ENCODE results near the gene CUTA. TPM values are rescaled to one million over a fixed set of nuclear protein-coding genes. Genes with fewer than 3 reads are reported as not detected.

The CUTA gene
- total RNA-seq, 2 donors from 2014 or later = 198 to 219 TPM

GRCh38 chr6:33443619-33444504 lies 26.0 kb upstream of the CUTA start:
- H3K36me3 ChIP-seq (ENCODE audit: control insufficient read depth, insufficient read depth, low read length) = peaks cover 70% of the 10 kb centered on the region
- no peaks in the 10 kb centered on the region for H3K4me1 Mint-ChIP-seq
- no peaks in the 10 kb centered on the region for H3K27me3 Mint-ChIP-seq (ENCODE audit: insufficient read depth)
- 95 to 100% methylated on average over 6 to 18 of the region's 18 CpGs for WGBS, 2 experiments (ENCODE audit: insufficient coverage in 1 of 2, insufficient read length in 1 of 2)
- no peak overlapping the region for H3K27ac ChIP-seq (ENCODE audit: low read depth, low read length)
- H3K27ac Mint-ChIP-seq = no peak overlapping the region
- H3K4me3 Mint-ChIP-seq = no peak overlapping the region
- no peak for TF ChIP-seq CTCF (conservative IDR thresholded peaks at IDR 0.05)
- H3K9ac ChIP-seq (ENCODE audit: extremely low read depth, low read length, poor library complexity, severe bottlenecking) = no peak overlapping the region
- no peaks in the 10 kb centered on the region for H3K9me3 Mint-ChIP-seq
- no peak overlapping the region for H3K4me3 ChIP-seq (ENCODE audit: low read length)
- DNase-seq = no peak
- H3K27me3 ChIP-seq (ENCODE audit: control insufficient read depth, insufficient read depth, low read length, poor library complexity, severe bottlenecking) = no peaks in the 10 kb centered on the region
- H3K4me1 ChIP-seq (ENCODE audit: control insufficient read depth, insufficient read depth, low read length) = no peaks in the 10 kb centered on the region
- peaks cover 74% of the 10 kb centered on the region for H3K36me3 Mint-ChIP-seq (ENCODE audit: low read depth)
- no peaks in the 10 kb centered on the region for H3K9me3 ChIP-seq (ENCODE audit: control insufficient read depth, low read length)

DNA sequence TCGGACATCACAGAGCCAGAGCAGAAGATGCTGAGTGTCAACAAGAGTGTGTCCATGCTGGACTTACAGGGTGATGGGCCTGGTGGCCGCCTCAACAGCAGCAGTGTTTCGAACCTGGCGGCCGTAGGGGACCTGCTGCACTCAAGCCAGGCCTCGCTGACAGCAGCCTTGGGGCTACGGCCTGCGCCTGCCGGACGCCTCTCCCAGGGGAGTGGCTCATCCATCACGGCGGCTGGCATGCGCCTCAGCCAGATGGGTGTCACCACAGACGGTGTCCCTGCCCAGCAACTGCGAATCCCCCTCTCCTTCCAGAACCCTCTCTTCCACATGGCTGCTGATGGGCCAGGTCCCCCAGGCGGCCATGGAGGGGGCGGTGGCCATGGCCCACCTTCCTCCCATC lies 25.1 kb upstream of the CUTA start:
- DNase-seq = no peak
- H3K9me3 ChIP-seq (ENCODE audit: control insufficient read depth, low read length) = no peaks in the 10 kb centered on the region
- Mint-ChIP-seq H3K27ac (peak overlapping the region; percentile 64), H3K4me3 (no peak overlapping the region), H3K4me1 (no peaks in the 10 kb centered on the region), H3K36me3 (ENCODE audit: low read depth) (peaks cover 74% of the 10 kb centered on the region), H3K9me3 (no peaks in the 10 kb centered on the region), H3K27me3 (ENCODE audit: insufficient read depth) (no peaks in the 10 kb centered on the region)
- 94 to 95% methylated on average over 15 to 17 of the region's 17 CpGs for WGBS, 2 experiments (ENCODE audit: insufficient coverage in 1 of 2, insufficient read length in 1 of 2)
- TF ChIP-seq CTCF (conservative IDR thresholded peaks at IDR 0.05) = no peak
- no peak overlapping the region for H3K4me3 ChIP-seq (ENCODE audit: low read length)
- no peak overlapping the region for H3K27ac ChIP-seq (ENCODE audit: low read depth, low read length)
- H3K4me1 ChIP-seq (ENCODE audit: control insufficient read depth, insufficient read depth, low read length) = no peaks in the 10 kb centered on the region
- H3K9ac ChIP-seq (ENCODE audit: extremely low read depth, low read length, poor library complexity, severe bottlenecking) = no peak overlapping the region
- H3K36me3 ChIP-seq (ENCODE audit: control insufficient read depth, insufficient read depth, low read length) = peaks cover 71% of the 10 kb centered on the region
- no peaks in the 10 kb centered on the region for H3K27me3 ChIP-seq (ENCODE audit: control insufficient read depth, insufficient read depth, low read length, poor library complexity, severe bottlenecking)

GRCh38 chr6:33442283-33442682 lies 24.4 kb upstream of the CUTA start:
- H3K27me3 ChIP-seq (ENCODE audit: control insufficient read depth, insufficient read depth, low read length, poor library complexity, severe bottlenecking) = no peaks in the 10 kb centered on the region
- H3K27ac Mint-ChIP-seq = no peak overlapping the region
- H3K36me3 Mint-ChIP-seq (ENCODE audit: low read depth) = peaks cover 73% of the 10 kb centered on the region
- peaks cover 69% of the 10 kb centered on the region for H3K36me3 ChIP-seq (ENCODE audit: control insufficient read depth, insufficient read depth, low read length)
- no peaks in the 10 kb centered on the region for H3K4me1 ChIP-seq (ENCODE audit: control insufficient read depth, insufficient read depth, low read length)
- H3K9ac ChIP-seq (ENCODE audit: extremely low read depth, low read length, poor library complexity, severe bottlenecking) = no peak overlapping the region
- no peaks in the 10 kb centered on the region for H3K9me3 ChIP-seq (ENCODE audit: control insufficient read depth, low read length)
- no peak overlapping the region for H3K27ac ChIP-seq (ENCODE audit: low read depth, low read length)
- no peak overlapping the region for H3K4me3 Mint-ChIP-seq
- no peak for TF ChIP-seq CTCF (conservative IDR thresholded peaks at IDR 0.05)
- H3K27me3 Mint-ChIP-seq (ENCODE audit: insufficient read depth) = no peaks in the 10 kb centered on the region
- H3K4me3 ChIP-seq (ENCODE audit: low read length) = no peak overlapping the region
- WGBS, 2 experiments (ENCODE audit: insufficient coverage in 1 of 2, insufficient read length in 1 of 2) = 86 to 92% methylated on average over 7 to 8 of the region's 8 CpGs
- no peak for DNase-seq
- H3K9me3 Mint-ChIP-seq = no peaks in the 10 kb centered on the region
- H3K4me1 Mint-ChIP-seq = no peaks in the 10 kb centered on the region
